ENCODE results near the gene ANKHD1. TPM values are rescaled to one million over a fixed set of nuclear protein-coding genes. Genes with fewer than 3 reads are reported as not detected.
A peak's percentile ranks its signal among the peaks of the same experiment; 100 is the strongest.

ANKHD1 gene
- total and polyA plus RNA-seq, 10 donors = 30.5 to 235 (median 157) TPM

DNA sequence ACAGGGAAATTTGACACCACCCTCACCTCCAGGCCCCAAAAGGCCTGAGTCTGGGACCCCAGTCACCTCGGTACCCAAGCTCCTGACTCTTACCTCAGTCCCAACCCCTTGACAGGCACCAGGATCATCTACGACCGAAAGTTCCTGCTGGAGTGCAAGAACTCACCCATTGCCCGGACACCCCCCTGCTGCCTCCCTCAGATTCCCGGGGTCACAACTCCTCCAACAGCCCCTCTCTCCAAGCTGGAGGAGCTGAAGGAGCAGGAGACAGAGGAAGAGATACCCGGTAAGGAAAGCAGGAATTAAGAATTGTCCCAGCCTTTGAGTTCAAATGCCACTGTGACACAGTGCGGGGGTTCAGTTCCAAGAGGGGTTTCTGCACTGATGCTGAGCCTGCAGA is 147.2 kb downstream of the ANKHD1 start:
- H3K4me3 ChIP-seq = peak overlapping the region in 2 of 8 donors; percentile 46 to 78
- 88 to 91% (median 89%) methylated on average over 7 of the region's 7 CpGs for WGBS, 5 donors
- intact Hi-C loops (cut with DNase I; ENCODE audit: low total_unique reads) = no loop called here
- H3K36me3 ChIP-seq = peaks cover 0 to 71% (median 34%) of the 10 kb centered on the region in 6 donors
- DNase-seq = no peak
- no peaks in the 10 kb centered on the region for H3K9me3 ChIP-seq
- TF ChIP-seq POLR2A (IDR thresholded peaks at IDR 0.05) (no peak), POLR2AphosphoS5 (IDR thresholded peaks at IDR 0.05) (no peak)
- TF ChIP-seq, protein P1, sequence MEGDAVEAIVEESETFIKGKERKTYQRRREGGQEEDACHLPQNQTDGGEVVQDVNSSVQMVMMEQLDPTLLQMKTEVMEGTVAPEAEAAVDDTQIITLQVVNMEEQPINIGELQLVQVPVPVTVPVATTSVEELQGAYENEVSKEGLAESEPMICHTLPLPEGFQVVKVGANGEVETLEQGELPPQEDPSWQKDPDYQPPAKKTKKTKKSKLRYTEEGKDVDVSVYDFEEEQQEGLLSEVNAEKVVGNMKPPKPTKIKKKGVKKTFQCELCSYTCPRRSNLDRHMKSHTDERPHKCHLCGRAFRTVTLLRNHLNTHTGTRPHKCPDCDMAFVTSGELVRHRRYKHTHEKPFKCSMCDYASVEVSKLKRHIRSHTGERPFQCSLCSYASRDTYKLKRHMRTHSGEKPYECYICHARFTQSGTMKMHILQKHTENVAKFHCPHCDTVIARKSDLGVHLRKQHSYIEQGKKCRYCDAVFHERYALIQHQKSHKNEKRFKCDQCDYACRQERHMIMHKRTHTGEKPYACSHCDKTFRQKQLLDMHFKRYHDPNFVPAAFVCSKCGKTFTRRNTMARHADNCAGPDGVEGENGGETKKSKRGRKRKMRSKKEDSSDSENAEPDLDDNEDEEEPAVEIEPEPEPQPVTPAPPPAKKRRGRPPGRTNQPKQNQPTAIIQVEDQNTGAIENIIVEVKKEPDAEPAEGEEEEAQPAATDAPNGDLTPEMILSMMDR (IDR thresholded peaks at IDR 0.05 in 8 of 11, conservative IDR thresholded peaks at IDR 0.05 in 3 of 11) = no peak
- peak overlapping the region; percentile 88 to 98 (median 92) for H3K27ac ChIP-seq
- H3K27me3 ChIP-seq (replicated peaks in 1 of 7) = no peaks in the 10 kb centered on the region
- peaks cover 16 to 58% (median 51%) of the 10 kb centered on the region in 6 donors for H3K4me1 ChIP-seq

DNA sequence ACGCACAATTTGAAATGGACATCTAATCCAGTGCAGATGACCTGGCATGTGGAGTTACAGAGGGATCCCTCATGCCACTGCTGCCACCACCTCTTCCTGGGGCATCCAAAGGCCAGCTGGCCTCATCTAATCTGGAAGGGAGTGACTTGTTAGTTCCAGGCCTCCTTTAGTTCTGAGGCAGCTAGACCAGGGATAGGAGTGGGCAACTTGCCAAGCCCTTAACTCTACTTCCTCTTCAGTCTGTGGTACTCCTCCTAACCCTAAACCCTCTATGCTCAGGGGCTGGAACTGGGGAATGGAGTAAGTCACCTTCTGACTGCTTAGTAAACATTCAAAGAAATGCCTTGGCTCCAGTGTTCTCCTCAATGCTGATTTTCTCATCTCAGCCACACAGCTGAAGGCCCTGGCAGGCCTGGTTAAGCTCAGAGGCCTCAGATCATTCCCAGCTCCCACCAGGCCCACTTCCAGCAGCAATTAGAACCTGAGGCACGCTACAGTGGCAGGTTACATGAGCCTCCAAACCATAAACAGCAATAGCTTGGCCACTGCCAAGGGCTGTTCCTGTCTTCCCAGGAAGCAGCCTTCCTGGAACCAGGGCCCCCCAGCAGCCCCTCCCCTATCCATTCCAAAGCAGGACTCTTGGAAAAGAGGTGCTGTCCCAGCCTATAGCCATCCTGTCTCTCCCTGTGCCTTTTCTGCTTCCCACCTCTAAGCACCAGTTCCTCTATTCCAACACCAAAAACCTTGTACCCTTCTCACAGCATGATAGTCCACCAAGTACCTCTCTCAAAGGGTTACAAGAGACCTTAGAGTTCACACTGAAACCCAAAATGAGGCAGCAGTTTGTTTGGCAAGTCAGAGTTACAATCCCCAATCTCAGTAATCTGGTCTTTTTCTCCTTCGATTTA is 147.9 kb downstream of the ANKHD1 start:
- whole genome bisulfite sequencing, 5 donors = 78 to 91% (median 88%) methylated on average over 3 of the region's 3 CpGs
- H3K9me3 ChIP-seq = no peaks in the 10 kb centered on the region
- TF ChIP-seq POLR2AphosphoS5 (IDR thresholded peaks at IDR 0.05) = peak in 2 of 3 donors; percentile 31 to 63
- TF ChIP-seq, protein P1 (IDR thresholded peaks at IDR 0.05 in 8 of 11, conservative IDR thresholded peaks at IDR 0.05 in 3 of 11) = no peak
- no peak for TF ChIP-seq POLR2A (IDR thresholded peaks at IDR 0.05)
- peaks cover 0 to 64% (median 32%) of the 10 kb centered on the region in 6 donors for H3K36me3 ChIP-seq
- peaks cover 16 to 65% (median 58%) of the 10 kb centered on the region in 6 donors for H3K4me1 ChIP-seq
- intact Hi-C loops (cut with DNase I; ENCODE audit: low total_unique reads) = no loop called here
- H3K27me3 ChIP-seq (replicated peaks in 1 of 7) = no peaks in the 10 kb centered on the region
- DNase-seq = no peak
- peak overlapping the region; percentile 51 to 98 (median 92) for H3K27ac ChIP-seq
- peak overlapping the region in 1 of 8 donors; percentile 5 for H3K4me3 ChIP-seq

DNA sequence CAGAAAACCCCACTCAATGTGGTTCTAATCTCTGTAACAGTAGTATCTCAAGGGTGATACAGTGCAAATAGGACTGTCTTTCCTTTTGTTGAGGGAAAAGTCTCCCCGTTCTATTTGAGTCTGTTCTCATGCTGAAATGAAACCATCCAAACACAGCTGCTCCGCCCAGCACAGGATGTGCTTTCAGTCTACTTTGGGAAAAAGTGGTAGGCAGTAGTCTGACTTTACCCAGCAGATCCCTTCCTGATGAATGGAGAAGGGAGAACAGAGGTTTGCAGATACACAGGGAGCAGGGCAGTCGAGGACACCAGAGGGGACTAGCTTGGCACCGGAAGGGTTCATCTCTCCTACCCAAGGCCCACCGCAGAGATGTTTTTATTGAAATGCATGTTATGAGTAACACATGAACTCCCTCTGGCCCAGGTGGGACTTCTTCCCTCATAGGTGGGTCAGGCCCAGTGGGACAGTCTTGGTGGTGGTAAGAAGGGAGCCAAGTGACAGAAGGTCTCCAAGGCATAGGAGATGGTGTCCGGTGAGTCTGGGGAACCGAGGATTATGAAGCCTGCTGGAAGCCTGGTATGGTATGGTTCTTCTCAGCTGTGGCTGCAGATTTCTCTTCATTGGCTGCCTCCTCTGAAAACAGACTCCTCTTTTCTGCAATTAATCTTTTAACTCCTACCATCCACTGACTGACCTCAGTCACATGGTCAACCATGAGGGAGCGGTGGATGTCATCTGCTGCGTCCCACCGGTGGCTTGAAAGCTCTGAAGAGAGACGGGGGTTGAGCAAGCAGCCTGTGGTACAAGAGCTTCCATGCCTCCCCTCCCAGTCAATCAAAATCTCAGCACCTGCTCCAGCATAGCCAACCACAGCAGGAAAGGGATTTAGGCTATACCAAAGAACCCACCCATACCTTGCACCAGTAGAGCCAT is 148.8 kb downstream of the ANKHD1 start:
- Histone ChIP-seq H3K27ac (peak overlapping the region in 7 of 8 donors; percentile 51 to 98 (median 93)), H3K4me1 (peaks cover 17 to 74% (median 67%) of the 10 kb centered on the region in 6 donors)
- intact Hi-C loops (cut with DNase I; ENCODE audit: low total_unique reads) = no loop called here

DNA sequence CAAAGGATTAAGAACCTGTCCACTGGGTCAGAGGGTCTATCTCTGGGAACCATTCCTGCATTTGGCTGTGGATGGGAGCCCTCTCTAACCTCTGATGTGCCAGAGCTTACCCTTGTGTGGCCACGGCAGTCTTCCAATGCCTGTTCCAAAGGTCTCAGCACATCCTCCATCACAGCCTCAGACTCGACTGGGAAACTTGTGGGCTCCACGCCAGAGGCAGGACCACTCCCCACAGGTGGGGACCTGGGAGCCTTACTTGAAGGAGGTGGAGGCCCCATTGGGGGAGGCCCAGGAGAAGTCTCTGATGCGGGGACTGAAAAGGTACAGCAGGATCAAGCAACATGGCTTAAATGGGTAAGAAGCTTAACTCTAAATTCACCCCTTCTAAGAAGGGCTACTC is 150.2 kb downstream of the ANKHD1 start:
- Histone ChIP-seq H3K9me3 (no peaks in the 10 kb centered on the region), H3K4me3 (no peak overlapping the region), H3K4me1 (peaks cover 27 to 80% (median 74%) of the 10 kb centered on the region in 6 donors), H3K27me3 (replicated peaks in 1 of 7) (no peaks in the 10 kb centered on the region), H3K27ac (no peak overlapping the region), H3K36me3 (peaks cover 0 to 53% (median 32%) of the 10 kb centered on the region in 6 donors)
- intact Hi-C loops (cut with DNase I; ENCODE audit: low total_unique reads) = no loop called here
- no peak for DNase-seq
- 91 to 100% (median 93%) methylated on average over 4 of the region's 4 CpGs for WGBS, 5 donors
- TF ChIP-seq POLR2AphosphoS5 (IDR thresholded peaks at IDR 0.05) = peak in 1 of 3 donors; percentile 11
- TF ChIP-seq, protein P1 (IDR thresholded peaks at IDR 0.05 in 8 of 11, conservative IDR thresholded peaks at IDR 0.05 in 3 of 11) = no peak
- TF ChIP-seq POLR2A (IDR thresholded peaks at IDR 0.05) = no peak

More for the DNA sequence above, 148.8 kb downstream of the ANKHD1 start:
- no peak for TF ChIP-seq POLR2AphosphoS5 (IDR thresholded peaks at IDR 0.05)
- Histone ChIP-seq H3K27me3 (replicated peaks in 1 of 7) (no peaks in the 10 kb centered on the region), H3K36me3 (peaks cover 0 to 55% (median 32%) of the 10 kb centered on the region in 6 donors), H3K9me3 (no peaks in the 10 kb centered on the region), H3K4me3 (no peak overlapping the region)
- 87 to 92% (median 89%) methylated on average over 11 of the region's 11 CpGs for WGBS, 5 donors
- DNase-seq = no peak
